OCI-LY7 (cell line): ENCODE measurements around the gene ZNF598.

Experiments used
- EZH2phosphoT487 ChIP-seq: fragments of 200-600 bp; sonication (generic); IDR thresholded peaks from 2 replicates; pipeline ENCODE4 v1.6.1; 2018; ENCODE audit warnings: low read depth, borderline replicate concordance, mild to moderate bottlenecking, mixed run types, antibody characterized with exemption, low read length, moderate library complexity, mixed read lengths
- TF ChIP-seq, protein P1 (sequence below): fragments of 200-600 bp; sonication (generic); conservative IDR thresholded peaks from 2 replicates; pipeline ENCODE4 v1.5.1; 2014; ENCODE audit warnings: mild to moderate bottlenecking, antibody characterized with exemption, low read length, moderate library complexity, mixed read lengths

DNA sequence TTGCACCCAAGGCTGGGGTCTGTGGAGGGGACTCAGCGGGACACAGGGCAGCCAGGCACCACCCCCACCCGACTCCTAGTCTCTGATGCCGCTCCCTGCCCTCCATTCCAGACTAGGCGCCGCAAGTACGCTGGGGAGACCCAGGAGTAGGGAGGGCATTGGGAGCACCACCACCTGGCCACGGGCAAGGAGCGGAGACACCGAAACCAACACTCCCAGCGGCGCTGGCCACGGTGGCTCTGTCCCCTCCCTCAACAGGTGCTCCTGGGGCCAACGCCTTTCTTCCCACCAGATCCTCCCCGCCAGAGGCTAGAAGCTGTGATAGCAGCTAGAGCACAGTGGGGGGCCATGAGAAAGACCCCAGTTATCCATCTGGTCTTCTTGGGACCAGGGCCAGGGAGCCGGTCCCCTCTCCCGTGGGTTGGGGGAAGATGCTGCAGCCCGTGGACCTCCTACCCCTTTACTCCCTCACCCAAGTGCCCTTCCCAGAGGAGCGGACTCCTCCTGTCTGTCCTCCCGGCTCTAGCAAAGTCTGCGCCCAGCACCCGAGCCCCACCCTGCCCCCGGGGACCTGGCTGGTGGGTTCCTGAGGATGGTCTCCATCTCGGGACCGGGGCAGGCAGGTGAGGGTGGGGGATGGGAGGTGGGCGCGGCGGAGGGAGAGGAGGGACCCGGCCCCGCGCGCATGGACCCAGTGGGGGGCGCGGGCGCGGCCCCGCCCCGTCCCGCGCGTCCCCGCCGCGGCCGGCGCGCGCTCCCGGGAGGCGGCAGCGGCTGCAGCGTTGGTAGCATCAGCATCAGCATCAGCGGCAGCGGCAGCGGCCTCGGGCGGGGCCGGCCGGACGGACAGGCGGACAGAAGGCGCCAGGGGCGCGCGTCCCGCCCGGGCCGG is 20.2 kb downstream of the ZNF598 start, which contains the start of gene SYNGR3:
- TF ChIP-seq, protein P1, sequence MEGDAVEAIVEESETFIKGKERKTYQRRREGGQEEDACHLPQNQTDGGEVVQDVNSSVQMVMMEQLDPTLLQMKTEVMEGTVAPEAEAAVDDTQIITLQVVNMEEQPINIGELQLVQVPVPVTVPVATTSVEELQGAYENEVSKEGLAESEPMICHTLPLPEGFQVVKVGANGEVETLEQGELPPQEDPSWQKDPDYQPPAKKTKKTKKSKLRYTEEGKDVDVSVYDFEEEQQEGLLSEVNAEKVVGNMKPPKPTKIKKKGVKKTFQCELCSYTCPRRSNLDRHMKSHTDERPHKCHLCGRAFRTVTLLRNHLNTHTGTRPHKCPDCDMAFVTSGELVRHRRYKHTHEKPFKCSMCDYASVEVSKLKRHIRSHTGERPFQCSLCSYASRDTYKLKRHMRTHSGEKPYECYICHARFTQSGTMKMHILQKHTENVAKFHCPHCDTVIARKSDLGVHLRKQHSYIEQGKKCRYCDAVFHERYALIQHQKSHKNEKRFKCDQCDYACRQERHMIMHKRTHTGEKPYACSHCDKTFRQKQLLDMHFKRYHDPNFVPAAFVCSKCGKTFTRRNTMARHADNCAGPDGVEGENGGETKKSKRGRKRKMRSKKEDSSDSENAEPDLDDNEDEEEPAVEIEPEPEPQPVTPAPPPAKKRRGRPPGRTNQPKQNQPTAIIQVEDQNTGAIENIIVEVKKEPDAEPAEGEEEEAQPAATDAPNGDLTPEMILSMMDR, result no peak
- TF ChIP-seq EZH2phosphoT487, result no peak
